Measurements from ENCODE around the gene CCDC24. TPM values are rescaled to one million over a fixed set of nuclear protein-coding genes. Genes with fewer than 3 reads are reported as not detected.

CCDC24 gene
- polyA plus RNA-seq, 2 of the 4 experiments (the other 2 are of a cell fraction), result 2.0 to 10.2 TPM

DNA sequence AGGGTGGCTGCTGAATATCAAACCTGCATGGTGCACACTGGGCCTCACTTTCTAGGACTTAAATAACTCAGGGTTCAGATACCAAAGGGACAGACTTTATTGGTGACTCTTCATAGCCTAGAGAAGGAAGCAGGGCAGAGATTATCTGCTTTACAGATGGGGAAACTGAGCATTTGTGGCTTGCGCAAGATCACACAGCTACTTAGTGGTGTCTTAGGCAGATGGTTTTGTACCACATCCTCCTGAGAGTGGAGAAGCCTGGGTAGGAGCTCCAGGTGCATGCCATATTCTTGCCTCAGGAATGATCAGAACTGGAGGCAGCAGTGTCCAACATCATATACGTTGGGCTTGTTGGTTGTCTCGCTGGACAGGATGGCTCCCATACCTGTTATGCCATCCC is 28.4 kb upstream of the CCDC24 start:
- no peak overlapping the region for H3K4me3 ChIP-seq
- 100% methylated on average over 1 of the region's 3 CpGs for WGBS (ENCODE audit: missing lambda C conversion rate)
- H3K4me1 ChIP-seq, result no peaks in the 10 kb centered on the region
- FAIRE-seq (no peak), DNase-seq (ENCODE audit: low read depth in 1 of 2, low spot score in 1 of 2) (no peak), ATAC-seq (no peak)
- ChIA-PET CTCF (interaction anchor here (2.0 kb wide), 1 partner anchor 13 kb away, joined by 5 read pairs; no protein-coding TSS in a partner anchor), POLR2A (no interaction called here)
- no peak overlapping the region for H3K4me2 ChIP-seq
- H3K27ac ChIP-seq, result no peak overlapping the region
- no peaks in the 10 kb centered on the region for H3K9me3 ChIP-seq
- TF ChIP-seq NPAS2 (CRISPR knock-in tag; IDR thresholded peaks at IDR 0.05; ENCODE audit: borderline replicate concordance) (no peak), MYC (IDR thresholded peaks at IDR 0.05; ENCODE audit: borderline replicate concordance, low read length) (no peak), TFCP2L1 (CRISPR knock-in tag; IDR thresholded peaks at IDR 0.05) (no peak), FOSB (CRISPR knock-in tag; IDR thresholded peaks at IDR 0.05) (no peak), CBX2 (IDR thresholded peaks at IDR 0.05; ENCODE audit: borderline replicate concordance, low read depth) (no peak), POLR2AphosphoS2 (conservative IDR thresholded peaks at IDR 0.05; ENCODE audit: low read length) (no peak)
- TF ChIP-seq, protein P1, sequence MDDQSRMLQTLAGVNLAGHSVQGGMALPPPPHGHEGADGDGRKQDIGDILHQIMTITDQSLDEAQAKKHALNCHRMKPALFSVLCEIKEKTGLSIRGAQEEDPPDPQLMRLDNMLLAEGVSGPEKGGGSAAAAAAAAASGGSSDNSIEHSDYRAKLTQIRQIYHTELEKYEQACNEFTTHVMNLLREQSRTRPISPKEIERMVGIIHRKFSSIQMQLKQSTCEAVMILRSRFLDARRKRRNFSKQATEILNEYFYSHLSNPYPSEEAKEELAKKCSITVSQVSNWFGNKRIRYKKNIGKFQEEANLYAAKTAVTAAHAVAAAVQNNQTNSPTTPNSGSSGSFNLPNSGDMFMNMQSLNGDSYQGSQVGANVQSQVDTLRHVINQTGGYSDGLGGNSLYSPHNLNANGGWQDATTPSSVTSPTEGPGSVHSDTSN (IDR thresholded peaks at IDR 0.05), result no peak
- TF ChIP-seq, protein P2, sequence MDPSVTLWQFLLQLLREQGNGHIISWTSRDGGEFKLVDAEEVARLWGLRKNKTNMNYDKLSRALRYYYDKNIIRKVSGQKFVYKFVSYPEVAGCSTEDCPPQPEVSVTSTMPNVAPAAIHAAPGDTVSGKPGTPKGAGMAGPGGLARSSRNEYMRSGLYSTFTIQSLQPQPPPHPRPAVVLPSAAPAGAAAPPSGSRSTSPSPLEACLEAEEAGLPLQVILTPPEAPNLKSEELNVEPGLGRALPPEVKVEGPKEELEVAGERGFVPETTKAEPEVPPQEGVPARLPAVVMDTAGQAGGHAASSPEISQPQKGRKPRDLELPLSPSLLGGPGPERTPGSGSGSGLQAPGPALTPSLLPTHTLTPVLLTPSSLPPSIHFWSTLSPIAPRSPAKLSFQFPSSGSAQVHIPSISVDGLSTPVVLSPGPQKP (IDR thresholded peaks at IDR 0.05; ENCODE audit: low read depth, low read length), result no peak

DNA sequence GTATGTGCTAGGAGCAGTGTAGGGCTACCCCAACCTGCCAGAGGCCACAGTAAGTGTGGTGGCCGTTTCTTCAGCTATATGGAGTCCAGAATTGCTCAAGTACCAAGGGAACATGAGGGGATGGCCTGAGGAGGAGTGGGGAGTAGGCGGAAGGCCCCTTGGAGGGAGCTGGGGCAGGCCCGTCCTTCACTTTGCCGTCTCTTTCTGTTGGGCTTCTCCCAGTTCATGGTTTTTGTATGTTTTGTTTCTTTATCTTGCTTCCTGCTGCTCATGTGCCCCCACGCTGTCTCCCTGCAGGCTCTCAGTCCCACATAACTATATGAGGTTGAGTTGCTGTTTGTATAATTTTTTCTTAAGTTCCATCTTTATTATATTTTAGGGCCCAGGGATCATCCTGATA is 27.5 kb upstream of the CCDC24 start:
- Histone ChIP-seq H3K9me3 (no peaks in the 10 kb centered on the region), H3K4me3 (no peak overlapping the region), H3K4me2 (no peak overlapping the region), H3K4me1 (no peaks in the 10 kb centered on the region), H3K27ac (no peak overlapping the region)
- ATAC-seq (no peak), DNase-seq (ENCODE audit: low read depth in 1 of 2, low spot score in 1 of 2) (no peak), FAIRE-seq (no peak)
- no peak for TF ChIP-seq JUNB (IDR thresholded peaks at IDR 0.05)
- no peak for TF ChIP-seq BHLHE40 (IDR thresholded peaks at IDR 0.05; ENCODE audit: low read depth, low read length)
- TF ChIP-seq HOXB13 (CRISPR knock-in tag; IDR thresholded peaks at IDR 0.05; ENCODE audit: low read depth), result no peak
- CTCF ChIA-PET, result interaction anchor here (1.0 to 2.0 kb wide), 3 partner anchors 14 to 42 kb away, joined by 3 to 9 read pairs (median 5); no protein-coding TSS in a partner anchor
- WGBS (ENCODE audit: missing lambda C conversion rate), result 94% methylated on average over 4 of the region's 5 CpGs
- POLR2A ChIA-PET, result no interaction called here

DNA sequence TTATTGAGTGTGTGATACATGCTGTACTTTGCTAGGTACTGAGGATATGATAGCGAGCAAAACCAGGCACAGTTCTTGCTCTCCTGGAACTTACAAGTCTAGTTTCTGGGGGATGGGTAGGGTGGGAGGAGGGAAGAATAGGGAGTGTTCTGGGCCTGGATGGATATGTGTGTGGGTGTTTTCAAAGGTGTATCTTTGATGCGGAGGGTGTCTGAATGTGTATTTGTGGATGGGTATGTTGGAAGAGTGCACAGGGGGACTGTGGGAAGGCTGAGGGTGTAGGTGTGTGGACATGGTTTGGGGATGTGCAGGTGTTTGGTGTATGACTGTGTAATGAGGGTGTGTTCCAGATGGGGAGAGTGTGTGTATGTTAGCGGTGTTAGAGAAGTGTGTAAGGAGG is 26.1 kb upstream of the CCDC24 start:
- no peak overlapping the region for H3K4me3 ChIP-seq
- TF ChIP-seq RCOR1 (IDR thresholded peaks at IDR 0.05; ENCODE audit: low read depth, low read length), result no peak
- TF ChIP-seq FOXS1 (CRISPR knock-in tag; IDR thresholded peaks at IDR 0.05), result no peak
- TF ChIP-seq, protein P3, sequence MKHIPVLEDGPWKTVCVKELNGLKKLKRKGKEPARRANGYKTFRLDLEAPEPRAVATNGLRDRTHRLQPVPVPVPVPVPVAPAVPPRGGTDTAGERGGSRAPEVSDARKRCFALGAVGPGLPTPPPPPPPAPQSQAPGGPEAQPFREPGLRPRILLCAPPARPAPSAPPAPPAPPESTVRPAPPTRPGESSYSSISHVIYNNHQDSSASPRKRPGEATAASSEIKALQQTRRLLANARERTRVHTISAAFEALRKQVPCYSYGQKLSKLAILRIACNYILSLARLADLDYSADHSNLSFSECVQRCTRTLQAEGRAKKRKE (CRISPR knock-in tag; IDR thresholded peaks at IDR 0.05; ENCODE audit: low read depth), result no peak
- no peak for TF ChIP-seq HOXA7 (CRISPR knock-in tag; IDR thresholded peaks at IDR 0.05)
- no peak for TF ChIP-seq CBX2 (IDR thresholded peaks at IDR 0.05; ENCODE audit: borderline replicate concordance, low read depth)
- TF ChIP-seq MYC (IDR thresholded peaks at IDR 0.05; ENCODE audit: borderline replicate concordance, low read length), result no peak
- TF ChIP-seq FOSL2 (IDR thresholded peaks at IDR 0.05), result no peak
- no peak for TF ChIP-seq FOSL2 (CRISPR knock-in tag; IDR thresholded peaks at IDR 0.05)
- TF ChIP-seq GATA3 (IDR thresholded peaks at IDR 0.05; ENCODE audit: borderline replicate concordance), result no peak
- no peak for TF ChIP-seq RARB (CRISPR knock-in tag; IDR thresholded peaks at IDR 0.05)
- TF ChIP-seq TFCP2L1 (CRISPR knock-in tag; IDR thresholded peaks at IDR 0.05), result no peak
- TF ChIP-seq SREBF2 (IDR thresholded peaks at IDR 0.05), result no peak
- no peak for TF ChIP-seq ZC3H11A (IDR thresholded peaks at IDR 0.05)
- TF ChIP-seq, protein P4, sequence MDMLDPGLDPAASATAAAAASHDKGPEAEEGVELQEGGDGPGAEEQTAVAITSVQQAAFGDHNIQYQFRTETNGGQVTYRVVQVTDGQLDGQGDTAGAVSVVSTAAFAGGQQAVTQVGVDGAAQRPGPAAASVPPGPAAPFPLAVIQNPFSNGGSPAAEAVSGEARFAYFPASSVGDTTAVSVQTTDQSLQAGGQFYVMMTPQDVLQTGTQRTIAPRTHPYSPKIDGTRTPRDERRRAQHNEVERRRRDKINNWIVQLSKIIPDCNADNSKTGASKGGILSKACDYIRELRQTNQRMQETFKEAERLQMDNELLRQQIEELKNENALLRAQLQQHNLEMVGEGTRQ (IDR thresholded peaks at IDR 0.05), result no peak
- TF ChIP-seq EHF (CRISPR knock-in tag; IDR thresholded peaks at IDR 0.05), result no peak
- no peak for TF ChIP-seq POLR2AphosphoS2 (conservative IDR thresholded peaks at IDR 0.05; ENCODE audit: low read length)
- no peak for TF ChIP-seq NFE2L2 (conservative IDR thresholded peaks at IDR 0.05; ENCODE audit: low read length)
- TF ChIP-seq HOXB13 (CRISPR knock-in tag; IDR thresholded peaks at IDR 0.05; ENCODE audit: low read depth), result no peak
- no peak for TF ChIP-seq SMC3 (IDR thresholded peaks at IDR 0.05)
- no peaks in the 10 kb centered on the region for H3K9me3 ChIP-seq
- no peaks in the 10 kb centered on the region for H3K4me1 ChIP-seq
- DNase-seq (ENCODE audit: low read depth in 1 of 2, low spot score in 1 of 2) (no peak), FAIRE-seq (no peak), ATAC-seq (no peak)
- CTCF ChIA-PET, result interaction anchor here (1.8 kb wide), 1 partner anchor 19 kb away, joined by 9 read pairs; no protein-coding TSS in a partner anchor
- POLR2A ChIA-PET, result no interaction called here
- WGBS (ENCODE audit: missing lambda C conversion rate), result 91% methylated on average over 2 of the region's 3 CpGs
- no peak overlapping the region for H3K27ac ChIP-seq
- H3K4me2 ChIP-seq, result no peak overlapping the region
